Measurements from ENCODE around the gene NGFR.

GRCh38 chr17:49525831-49526741 is 31.0 kb downstream of the NGFR start:
- TF ChIP-seq, protein P1, sequence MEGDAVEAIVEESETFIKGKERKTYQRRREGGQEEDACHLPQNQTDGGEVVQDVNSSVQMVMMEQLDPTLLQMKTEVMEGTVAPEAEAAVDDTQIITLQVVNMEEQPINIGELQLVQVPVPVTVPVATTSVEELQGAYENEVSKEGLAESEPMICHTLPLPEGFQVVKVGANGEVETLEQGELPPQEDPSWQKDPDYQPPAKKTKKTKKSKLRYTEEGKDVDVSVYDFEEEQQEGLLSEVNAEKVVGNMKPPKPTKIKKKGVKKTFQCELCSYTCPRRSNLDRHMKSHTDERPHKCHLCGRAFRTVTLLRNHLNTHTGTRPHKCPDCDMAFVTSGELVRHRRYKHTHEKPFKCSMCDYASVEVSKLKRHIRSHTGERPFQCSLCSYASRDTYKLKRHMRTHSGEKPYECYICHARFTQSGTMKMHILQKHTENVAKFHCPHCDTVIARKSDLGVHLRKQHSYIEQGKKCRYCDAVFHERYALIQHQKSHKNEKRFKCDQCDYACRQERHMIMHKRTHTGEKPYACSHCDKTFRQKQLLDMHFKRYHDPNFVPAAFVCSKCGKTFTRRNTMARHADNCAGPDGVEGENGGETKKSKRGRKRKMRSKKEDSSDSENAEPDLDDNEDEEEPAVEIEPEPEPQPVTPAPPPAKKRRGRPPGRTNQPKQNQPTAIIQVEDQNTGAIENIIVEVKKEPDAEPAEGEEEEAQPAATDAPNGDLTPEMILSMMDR (IDR thresholded peaks at IDR 0.05), result no peak
- TF ChIP-seq POLR2A (IDR thresholded peaks at IDR 0.05), result no peak
